ENCODE results near the gene CNTNAP2.

CNTNAP2 gene

GRCh38 chr7:146296028-146296427 is 179.4 kb downstream of the CNTNAP2 start:
- DNase-seq (ENCODE audit: low spot score) = no peak

GRCh38 chr7:146314962-146315361 is 198.4 kb downstream of the CNTNAP2 start:
- DNase-seq (ENCODE audit: low spot score) = no peak

GRCh38 chr7:146319629-146320028 is 203.0 kb downstream of the CNTNAP2 start:
- no peak for DNase-seq (ENCODE audit: low spot score)

GRCh38 chr7:146321301-146321700 is 204.7 kb downstream of the CNTNAP2 start:
- DNase-seq (ENCODE audit: low spot score) = no peak

- no peak for DNase-seq (ENCODE audit: low spot score)
Observed at GRCh38 chr7:146331369-146331768, 214.8 kb downstream of the CNTNAP2 start.

GRCh38 chr7:146345251-146345650 is 228.7 kb downstream of the CNTNAP2 start:
- no peak for DNase-seq (ENCODE audit: low spot score)

GRCh38 chr7:146346096-146346495 is 229.5 kb downstream of the CNTNAP2 start:
- DNase-seq (ENCODE audit: low spot score) = no peak

GRCh38 chr7:146355216-146355615 is 238.6 kb downstream of the CNTNAP2 start:
- no peak for DNase-seq (ENCODE audit: low spot score)

- DNase-seq (ENCODE audit: low spot score) = no peak
Observed at GRCh38 chr7:146359176-146359575, 242.6 kb downstream of the CNTNAP2 start.

GRCh38 chr7:146366938-146367337 is 250.3 kb downstream of the CNTNAP2 start:
- DNase-seq (ENCODE audit: low spot score) = no peak

- no peak for DNase-seq (ENCODE audit: low spot score)
Observed at GRCh38 chr7:146370171-146370570, 253.6 kb downstream of the CNTNAP2 start.

- DNase-seq (ENCODE audit: low spot score) = no peak
Observed at GRCh38 chr7:146375170-146375569, 258.6 kb downstream of the CNTNAP2 start.

- DNase-seq (ENCODE audit: low spot score) = no peak
Observed at GRCh38 chr7:146378196-146378595, 261.6 kb downstream of the CNTNAP2 start.

- DNase-seq (ENCODE audit: low spot score) = no peak
Observed at GRCh38 chr7:146387140-146387539, 270.5 kb downstream of the CNTNAP2 start.

GRCh38 chr7:146388928-146389327 is 272.3 kb downstream of the CNTNAP2 start:
- no peak for DNase-seq (ENCODE audit: low spot score)

GRCh38 chr7:146393346-146393745 is 276.7 kb downstream of the CNTNAP2 start:
- DNase-seq (ENCODE audit: low spot score) = no peak

- DNase-seq (ENCODE audit: low spot score) = no peak
Observed at GRCh38 chr7:146397141-146397540, 280.5 kb downstream of the CNTNAP2 start.

GRCh38 chr7:146401939-146402338 is 285.3 kb downstream of the CNTNAP2 start:
- no peak for DNase-seq (ENCODE audit: low spot score)

- DNase-seq (ENCODE audit: low spot score) = no peak
Observed at GRCh38 chr7:146405737-146406136, 289.1 kb downstream of the CNTNAP2 start.

- DNase-seq (ENCODE audit: low spot score) = no peak
Observed at GRCh38 chr7:146411975-146412374, 295.4 kb downstream of the CNTNAP2 start.

- no peak for DNase-seq (ENCODE audit: low spot score)
Observed at GRCh38 chr7:146412781-146413180, 296.2 kb downstream of the CNTNAP2 start.

- no peak for DNase-seq (ENCODE audit: low spot score)
Observed at GRCh38 chr7:146414373-146414772, 297.8 kb downstream of the CNTNAP2 start.

GRCh38 chr7:146414937-146415336 is 298.3 kb downstream of the CNTNAP2 start:
- no peak for DNase-seq (ENCODE audit: low spot score)

GRCh38 chr7:146417176-146417575 is 300.6 kb downstream of the CNTNAP2 start:
- no peak for DNase-seq (ENCODE audit: low spot score)

- no peak for DNase-seq (ENCODE audit: low spot score)
Observed at GRCh38 chr7:146423446-146423845, 306.8 kb downstream of the CNTNAP2 start.

Measured in LoVo (cell line).